Measurements from ENCODE around the gene TMEM181. TPM values are rescaled to one million over a fixed set of nuclear protein-coding genes. Genes with fewer than 3 reads are reported as not detected.

The TMEM181 gene
- total and polyA plus RNA-seq, 2 of the 13 experiments (the other 11 are each of a cell fraction or from before 2014, with no cell fraction given): 59.1 to 108 TPM

DNA sequence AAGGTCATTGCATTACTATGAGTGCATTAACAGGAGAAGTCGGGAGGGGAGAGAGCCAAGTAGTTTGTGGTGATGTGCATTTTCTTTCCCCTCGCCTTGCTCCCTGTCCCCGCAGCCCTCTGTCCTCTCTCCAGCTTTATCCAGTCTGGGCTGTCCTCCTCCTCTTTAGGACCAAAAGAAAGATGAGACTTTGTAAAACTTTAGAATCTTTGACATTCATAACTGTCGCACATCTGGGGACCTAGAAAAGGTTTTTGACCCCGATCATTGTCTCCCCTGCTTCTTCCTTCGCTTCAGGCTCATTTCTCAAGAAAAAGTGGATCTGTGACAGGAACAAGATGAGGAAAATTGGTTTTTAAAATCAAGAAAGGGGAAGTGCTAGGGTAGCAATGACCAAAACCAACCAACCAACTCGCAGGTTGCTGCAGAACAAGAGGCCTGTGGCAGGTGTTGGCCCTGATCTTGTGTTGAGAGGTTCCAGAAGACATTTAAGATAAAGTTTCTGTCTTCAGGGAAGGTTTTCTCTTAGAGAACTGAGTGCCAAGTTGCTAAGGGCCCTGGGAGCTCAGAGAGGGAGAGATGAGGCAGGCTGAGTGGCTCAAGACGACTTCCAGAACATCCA, 107.6 kb downstream of the TMEM181 start:
- DNase-seq (ENCODE audit: low spot score): no peak
- H3K4me2 ChIP-seq (ENCODE audit: low read depth, low read length): no peak overlapping the region
- H3K4me1 ChIP-seq (ENCODE audit: insufficient read depth, low read length): no peaks in the 10 kb centered on the region
- H3K36me3 ChIP-seq (replicated peaks in 1 of 2; ENCODE audit: control insufficient read depth in 1 of 2, insufficient read depth in 2 of 2, low read length in 2 of 2): no peaks in the 10 kb centered on the region
- ChIA-PET POLR2A (no interaction called here), CTCF (ENCODE audit: low intra/inter-chr PET ratio, low total read pairs) (no interaction called here)
- intact Hi-C loops (cut with micrococcal nuclease; ENCODE audit: unreplicated experiment) (no loop called here), in situ Hi-C loops (cut with HindIII; ENCODE audit: extremely low pct_ligation_motif_present, low pct_unique_long_range_greater_than_20kb) (no loop called here)
- no peaks in the 10 kb centered on the region for H4K20me1 ChIP-seq (ENCODE audit: insufficient read depth, low read length)
- H3K27ac ChIP-seq (ENCODE audit: extremely low read length, insufficient read depth, low read length): no peak overlapping the region
- no peak overlapping the region for H3K4me3 ChIP-seq (replicated peaks in 1 of 3; ENCODE audit: insufficient read depth in 1 of 3, low read depth in 2 of 3, low read length in 3 of 3)
- no peaks in the 10 kb centered on the region for H3K79me2 ChIP-seq (ENCODE audit: insufficient read depth, low read length)
- no peak overlapping the region for H3K9ac ChIP-seq (ENCODE audit: insufficient read depth, low read depth, low read length)
- no peaks in the 10 kb centered on the region for H3K9me3 ChIP-seq (ENCODE audit: low read length)
- H2AFZ ChIP-seq (ENCODE audit: low read length): no peak overlapping the region
- FAIRE-seq: no peak
- peaks cover 20 to 68% of the 10 kb centered on the region in 2 experiments; a peak in 4 of 5 replicates for H3K27me3 ChIP-seq (ENCODE audit: control insufficient read depth in 1 of 2, insufficient read depth in 2 of 2, low read length in 2 of 2)
- no peak for ATAC-seq
- TF ChIP-seq EZH2 (conservative IDR thresholded peaks at IDR 0.05; ENCODE audit: low read depth, low read length) (peak; percentile 75; the same call in 1 of the 2 replicates), GABPA (IDR thresholded peaks at IDR 0.05; ENCODE audit: low read depth, low read length) (no peak), GABPA (CRISPR knock-in tag; IDR thresholded peaks at IDR 0.05; ENCODE audit: low read depth) (no peak)
- 42% methylated on average over 8 of the region's 8 CpGs for WGBS (ENCODE audit: low lambda C conversion rate)
- BruUV-seq (replicated peaks): no TSS peak

- ATAC-seq: no peak
- CTCF ChIA-PET (ENCODE audit: low intra/inter-chr PET ratio, low total read pairs): no interaction called here
- H3K4me1 ChIP-seq (ENCODE audit: insufficient read depth, low read length): no peaks in the 10 kb centered on the region
Measured at GRCh38 chr6:158668707-158669103, 108.8 kb downstream of the TMEM181 start.

More at GRCh38 chr6:158668707-158669103, 108.8 kb downstream of the TMEM181 start:
- intact Hi-C loops (cut with micrococcal nuclease; ENCODE audit: unreplicated experiment): no loop called here
- POLR2A ChIA-PET: no interaction called here
- Histone ChIP-seq H3K4me2 (ENCODE audit: low read depth, low read length) (no peak overlapping the region), H3K36me3 (replicated peaks in 1 of 2; ENCODE audit: control insufficient read depth in 1 of 2, insufficient read depth in 2 of 2, low read length in 2 of 2) (no peaks in the 10 kb centered on the region), H3K79me2 (ENCODE audit: insufficient read depth, low read length) (no peaks in the 10 kb centered on the region), H3K9me3 (ENCODE audit: low read length) (no peaks in the 10 kb centered on the region), H3K9ac (ENCODE audit: insufficient read depth, low read depth, low read length) (no peak overlapping the region), H3K27ac (ENCODE audit: extremely low read length, insufficient read depth, low read length) (no peak overlapping the region), H2AFZ (ENCODE audit: low read length) (no peak overlapping the region), H3K27me3 (ENCODE audit: control insufficient read depth in 1 of 2, insufficient read depth in 2 of 2, low read length in 2 of 2) (peaks cover 18 to 56% of the 10 kb centered on the region in 2 experiments; a peak in 4 of 5 replicates), H4K20me1 (ENCODE audit: insufficient read depth, low read length) (no peaks in the 10 kb centered on the region), H3K4me3 (replicated peaks in 1 of 3; ENCODE audit: insufficient read depth in 1 of 3, low read depth in 2 of 3, low read length in 3 of 3) (no peak overlapping the region)
- BruUV-seq (replicated peaks): no TSS peak
- TF ChIP-seq ZNF749 (CRISPR knock-in tag; IDR thresholded peaks at IDR 0.05; ENCODE audit: borderline replicate concordance): no peak
- TF ChIP-seq PHF21A (CRISPR knock-in tag; IDR thresholded peaks at IDR 0.05): no peak
- no peak for TF ChIP-seq FOXK2 (IDR thresholded peaks at IDR 0.05)
- TF ChIP-seq ZNF879 (CRISPR knock-in tag; IDR thresholded peaks at IDR 0.05): no peak
- TF ChIP-seq, protein P1, sequence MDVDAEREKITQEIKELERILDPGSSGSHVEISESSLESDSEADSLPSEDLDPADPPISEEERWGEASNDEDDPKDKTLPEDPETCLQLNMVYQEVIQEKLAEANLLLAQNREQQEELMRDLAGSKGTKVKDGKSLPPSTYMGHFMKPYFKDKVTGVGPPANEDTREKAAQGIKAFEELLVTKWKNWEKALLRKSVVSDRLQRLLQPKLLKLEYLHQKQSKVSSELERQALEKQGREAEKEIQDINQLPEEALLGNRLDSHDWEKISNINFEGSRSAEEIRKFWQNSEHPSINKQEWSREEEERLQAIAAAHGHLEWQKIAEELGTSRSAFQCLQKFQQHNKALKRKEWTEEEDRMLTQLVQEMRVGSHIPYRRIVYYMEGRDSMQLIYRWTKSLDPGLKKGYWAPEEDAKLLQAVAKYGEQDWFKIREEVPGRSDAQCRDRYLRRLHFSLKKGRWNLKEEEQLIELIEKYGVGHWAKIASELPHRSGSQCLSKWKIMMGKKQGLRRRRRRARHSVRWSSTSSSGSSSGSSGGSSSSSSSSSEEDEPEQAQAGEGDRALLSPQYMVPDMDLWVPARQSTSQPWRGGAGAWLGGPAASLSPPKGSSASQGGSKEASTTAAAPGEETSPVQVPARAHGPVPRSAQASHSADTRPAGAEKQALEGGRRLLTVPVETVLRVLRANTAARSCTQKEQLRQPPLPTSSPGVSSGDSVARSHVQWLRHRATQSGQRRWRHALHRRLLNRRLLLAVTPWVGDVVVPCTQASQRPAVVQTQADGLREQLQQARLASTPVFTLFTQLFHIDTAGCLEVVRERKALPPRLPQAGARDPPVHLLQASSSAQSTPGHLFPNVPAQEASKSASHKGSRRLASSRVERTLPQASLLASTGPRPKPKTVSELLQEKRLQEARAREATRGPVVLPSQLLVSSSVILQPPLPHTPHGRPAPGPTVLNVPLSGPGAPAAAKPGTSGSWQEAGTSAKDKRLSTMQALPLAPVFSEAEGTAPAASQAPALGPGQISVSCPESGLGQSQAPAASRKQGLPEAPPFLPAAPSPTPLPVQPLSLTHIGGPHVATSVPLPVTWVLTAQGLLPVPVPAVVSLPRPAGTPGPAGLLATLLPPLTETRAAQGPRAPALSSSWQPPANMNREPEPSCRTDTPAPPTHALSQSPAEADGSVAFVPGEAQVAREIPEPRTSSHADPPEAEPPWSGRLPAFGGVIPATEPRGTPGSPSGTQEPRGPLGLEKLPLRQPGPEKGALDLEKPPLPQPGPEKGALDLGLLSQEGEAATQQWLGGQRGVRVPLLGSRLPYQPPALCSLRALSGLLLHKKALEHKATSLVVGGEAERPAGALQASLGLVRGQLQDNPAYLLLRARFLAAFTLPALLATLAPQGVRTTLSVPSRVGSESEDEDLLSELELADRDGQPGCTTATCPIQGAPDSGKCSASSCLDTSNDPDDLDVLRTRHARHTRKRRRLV (CRISPR knock-in tag; IDR thresholded peaks at IDR 0.05): no peak
- no peak for TF ChIP-seq PHF5A (CRISPR knock-in tag; IDR thresholded peaks at IDR 0.05; ENCODE audit: low read depth, unreplicated experiment)
- in situ Hi-C loops (cut with HindIII; ENCODE audit: extremely low pct_ligation_motif_present, low pct_unique_long_range_greater_than_20kb): no loop called here
- no peak for DNase-seq (ENCODE audit: low spot score)
- FAIRE-seq: no peak
- WGBS (ENCODE audit: low lambda C conversion rate): 29% methylated on average over 7 of the region's 7 CpGs

Measured in HepG2 (cell line).